Activated CD4-positive, CD25-positive, alpha-beta regulatory T cell treated with anti-CD3 and anti-CD28 coated beads, Interleukin-2, amount 50 U/mL, for 24 hours (primary cell): ENCODE results near the gene NTN4.
"Not testable (repeated sequence)": the region's sequence is repeated elsewhere in the genome, so short reads cannot be mapped to it uniquely, and the experiment has no call there.

Experiments used
- ATAC-seq, 2 donors: fragments of 150-1000 bp; cut with Tn5 transposase; one replicate each; pipeline ENCODE4 v1.10.0; 2021; ENCODE audit warnings: mild to moderate bottlenecking in 1 of 2, moderate library complexity in 1 of 2

NTN4 gene

GRCh38 chr12:95705143-95705542 lies 85.4 kb downstream of the NTN4 start:
- ATAC-seq: no peak

GRCh38 chr12:95703986-95704385 lies 86.6 kb downstream of the NTN4 start:
- ATAC-seq: no peak

- ATAC-seq: no peak
These were observed 88.7 kb downstream of the NTN4 start for GRCh38 chr12:95701722-95702418.

GRCh38 chr12:95701275-95701674 lies 89.3 kb downstream of the NTN4 start:
- no peak for ATAC-seq

- ATAC-seq: peak in 1 of 2 donors; percentile 20
These were observed 90.2 kb downstream of the NTN4 start for GRCh38 chr12:95700316-95700785.

- ATAC-seq: no peak
These were observed 91.0 kb downstream of the NTN4 start for GRCh38 chr12:95699579-95699978.

GRCh38 chr12:95694136-95694535 lies 96.4 kb downstream of the NTN4 start:
- no peak for ATAC-seq

GRCh38 chr12:95693689-95694088 lies 96.9 kb downstream of the NTN4 start:
- ATAC-seq: no peak

- ATAC-seq: no peak
These were observed 99.5 kb downstream of the NTN4 start for GRCh38 chr12:95690861-95691635.

- no peak for ATAC-seq
These were observed 102.6 kb downstream of the NTN4 start for GRCh38 chr12:95687937-95688336.

- no peak for ATAC-seq
These were observed 107.1 kb downstream of the NTN4 start for GRCh38 chr12:95683418-95683817.

GRCh38 chr12:95681210-95681765 lies 109.3 kb downstream of the NTN4 start:
- ATAC-seq: no peak

GRCh38 chr12:95678684-95679083 lies 111.9 kb downstream of the NTN4 start:
- no peak for ATAC-seq

GRCh38 chr12:95677782-95678181 lies 112.8 kb downstream of the NTN4 start:
- ATAC-seq: not testable (repeated sequence)

- no peak for ATAC-seq
These were observed 115.9 kb downstream of the NTN4 start for GRCh38 chr12:95674631-95675030.

- ATAC-seq: no peak
These were observed 116.4 kb downstream of the NTN4 start for GRCh38 chr12:95674163-95674562.

GRCh38 chr12:95673576-95673975 lies 117.0 kb downstream of the NTN4 start:
- no peak for ATAC-seq

- ATAC-seq: no peak
These were observed 118.4 kb downstream of the NTN4 start for GRCh38 chr12:95672166-95672565.

- no peak for ATAC-seq
These were observed 119.3 kb downstream of the NTN4 start for GRCh38 chr12:95671265-95671664.

- ATAC-seq: no peak
These were observed 127.0 kb downstream of the NTN4 start for GRCh38 chr12:95663525-95663924.

- no peak for ATAC-seq
These were observed 129.2 kb downstream of the NTN4 start for GRCh38 chr12:95661360-95661759.

GRCh38 chr12:95658386-95658785 lies 132.2 kb downstream of the NTN4 start:
- ATAC-seq: no peak

GRCh38 chr12:95654665-95655064 lies 135.9 kb downstream of the NTN4 start:
- ATAC-seq: not testable (repeated sequence)
